ENCODE data around the gene CHAD. TPM values are rescaled to one million over a fixed set of nuclear protein-coding genes. Genes with fewer than 3 reads are reported as not detected.

The CHAD gene
- total and polyA plus RNA-seq, 2 of the 4 experiments (the other 2 are of a cell fraction), result 0.03 TPM; not detected in 1

DNA sequence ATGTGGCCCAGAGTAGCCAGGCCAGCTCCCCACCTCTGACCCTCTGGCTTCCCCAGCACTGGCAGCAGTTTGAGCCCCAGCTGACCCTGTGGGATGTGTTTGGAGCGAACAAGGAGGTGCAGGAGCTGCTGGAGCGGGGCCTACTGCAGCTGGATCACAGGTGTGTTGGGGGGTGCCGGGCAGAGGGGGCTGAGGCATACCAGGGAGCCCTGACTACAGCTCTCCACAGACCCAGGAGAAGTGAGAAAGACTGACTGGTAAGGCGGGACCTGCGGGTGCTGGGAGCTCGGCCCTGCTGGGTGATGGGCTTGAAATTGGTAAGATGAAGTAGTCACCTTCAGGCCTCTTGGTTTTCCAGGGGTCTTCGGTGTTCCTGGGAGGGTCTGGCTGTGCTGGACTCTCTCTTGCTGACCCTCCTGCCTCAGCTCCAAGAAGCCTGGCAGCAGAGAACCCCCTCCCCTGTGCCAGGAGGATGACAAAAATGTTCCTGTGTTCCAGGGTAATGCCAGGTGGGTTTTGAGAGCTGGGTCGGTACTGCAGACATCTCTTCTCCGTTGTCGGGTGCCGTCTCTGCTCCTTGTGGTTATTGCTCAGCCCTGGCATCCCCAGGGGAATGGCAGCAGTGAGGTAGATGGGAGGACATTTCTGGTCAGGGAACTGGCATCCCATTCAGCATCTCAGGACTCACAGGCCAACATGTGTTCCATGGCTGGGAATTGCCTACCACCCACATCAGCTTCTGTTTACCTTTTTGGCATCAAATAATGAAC lies 15.9 kb upstream of the CHAD start:
- Histone ChIP-seq H2BK20ac (ENCODE audit: low read depth, low read length) (no peak overlapping the region), H3K4ac (ENCODE audit: low read depth, low read length) (no peak overlapping the region), H2BK5ac (ENCODE audit: low read depth, low read length, poor library complexity, severe bottlenecking) (no peak overlapping the region), H3K27me3 (ENCODE audit: control insufficient read depth, insufficient read depth, low read length) (no peaks in the 10 kb centered on the region), H2BK15ac (ENCODE audit: low read depth, low read length) (no peak overlapping the region), H3K4me1 (ENCODE audit: control insufficient read depth, insufficient read depth, low read length) (peaks cover 4% of the 10 kb centered on the region; the same call in 1 of the 2 replicates), H3K9me3 (ENCODE audit: control insufficient read depth, insufficient read depth, low read length) (no peaks in the 10 kb centered on the region), H2BK120ac (ENCODE audit: low read depth, low read length) (no peak overlapping the region), H4K20me1 (ENCODE audit: insufficient read depth, low read length) (peaks cover 7% of the 10 kb centered on the region; the same call in 1 of the 2 replicates), H3K18ac (ENCODE audit: low read depth, low read length) (no peak overlapping the region), H3K56ac (ENCODE audit: extremely low read depth, insufficient read depth, low read length) (no peak overlapping the region), H4K91ac (ENCODE audit: insufficient read depth, low read depth, low read length) (no peak overlapping the region), H3K79me1 (ENCODE audit: low read depth in 1 of 2, low read length in 2 of 2) (peaks cover 11 to 25% of the 10 kb centered on the region in 2 experiments; a peak in 3 of 4 replicates), H3K9ac (ENCODE audit: low read depth, low read length) (no peak overlapping the region), H3K14ac (replicated peaks; ENCODE audit: low read depth, low read length) (no peak overlapping the region), H3K36me3 (ENCODE audit: control insufficient read depth, insufficient read depth, low read length) (peaks cover 18% of the 10 kb centered on the region), H3K4me3 (ENCODE audit: insufficient read depth, low read depth, low read length) (no peak overlapping the region), H3K4me2 (ENCODE audit: low read depth, low read length) (no peak overlapping the region), H2AK9ac (replicated peaks; ENCODE audit: low read depth, low read length, poor library complexity) (peak overlapping the region; percentile 47), H2AK5ac (ENCODE audit: low read depth, low read length) (no peak overlapping the region), H3K23ac (ENCODE audit: low read depth, low read length) (no peak overlapping the region), H3K27ac (ENCODE audit: insufficient read depth, low read length) (no peak overlapping the region), H4K8ac (ENCODE audit: low read depth in 2 of 2, low read length in 2 of 2) (no peak overlapping the region), H3K9me1 (ENCODE audit: insufficient read depth, low read length) (no peaks in the 10 kb centered on the region), H2AFZ (replicated peaks; ENCODE audit: low read length, poor library complexity) (no peak overlapping the region), H4K5ac (ENCODE audit: low read depth, low read length) (no peak overlapping the region)
- intact Hi-C loops (cut with micrococcal nuclease), result loop anchor here (5.0 kb wide), 1 partner anchor 358 kb away; no protein-coding TSS in a partner anchor
- dilution Hi-C loops (cut with HindIII; ENCODE audit: low sequenced_read_pairs, unreplicated experiment), result no loop called here
- WGBS, 2 experiments (ENCODE audit: extremely low coverage in 2 of 2, insufficient read length in 1 of 2), result no CpG with 5 or more reads among the region's 11 CpGs
- ATAC-seq (ENCODE audit: low read depth) (no peak), DNase-seq (no peak)
- CTCF ChIA-PET, result interaction anchor here (0.6 to 1.0 kb wide), 3 partner anchors 143 to 451 kb away, joined by 3 read pairs; no protein-coding TSS in a partner anchor
- TF ChIP-seq BHLHE40 (IDR thresholded peaks at IDR 0.05; ENCODE audit: low read depth, low read length) (no peak), FOS (IDR thresholded peaks at IDR 0.05; ENCODE audit: low read depth, low read length) (no peak), MAFK (IDR thresholded peaks at IDR 0.05; ENCODE audit: low read depth, low read length) (no peak), MXI1 (IDR thresholded peaks at IDR 0.05; ENCODE audit: borderline replicate concordance, low read depth, low read length) (no peak), CHD1 (IDR thresholded peaks at IDR 0.05; ENCODE audit: low read depth, low read length) (no peak), NFE2L2 (IDR thresholded peaks at IDR 0.05; ENCODE audit: low read depth, low read length) (no peak)
- TF ChIP-seq, protein P1, sequence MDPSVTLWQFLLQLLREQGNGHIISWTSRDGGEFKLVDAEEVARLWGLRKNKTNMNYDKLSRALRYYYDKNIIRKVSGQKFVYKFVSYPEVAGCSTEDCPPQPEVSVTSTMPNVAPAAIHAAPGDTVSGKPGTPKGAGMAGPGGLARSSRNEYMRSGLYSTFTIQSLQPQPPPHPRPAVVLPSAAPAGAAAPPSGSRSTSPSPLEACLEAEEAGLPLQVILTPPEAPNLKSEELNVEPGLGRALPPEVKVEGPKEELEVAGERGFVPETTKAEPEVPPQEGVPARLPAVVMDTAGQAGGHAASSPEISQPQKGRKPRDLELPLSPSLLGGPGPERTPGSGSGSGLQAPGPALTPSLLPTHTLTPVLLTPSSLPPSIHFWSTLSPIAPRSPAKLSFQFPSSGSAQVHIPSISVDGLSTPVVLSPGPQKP (IDR thresholded peaks at IDR 0.05; ENCODE audit: borderline replicate concordance, low read depth, low read length), result no peak
- in situ Hi-C loops (cut with MboI; ENCODE audit: low sequenced_read_pairs), result loop anchor here (10.0 kb wide), 1 partner anchor 210 kb away; no protein-coding TSS in a partner anchor
- no TSS peak for BruUV-seq (replicated peaks)
- POLR2A ChIA-PET (ENCODE audit: unreplicated experiment), result no interaction called here
